Dendritic cell treated with granulocyte-macrophage colony-stimulating factor and Interleukin-4, amounts not matched to agents 40 ng/mL and 50 ng/mL, for 4 days (primary cell): ENCODE results near the gene PIWIL1.

Experiments used
- H3K27ac Mint-ChIP-seq: one replicate; pipeline ENCODE4 v1.8.0; 2022; ENCODE audit warnings: mild to moderate bottlenecking, mixed read lengths
- H3K27me3 Mint-ChIP-seq: one replicate; pipeline ENCODE4 v1.8.0; 2022; ENCODE audit warnings: mild to moderate bottlenecking, mixed read lengths
- H3K36me3 Mint-ChIP-seq: one replicate; pipeline ENCODE4 v1.8.0; 2022; ENCODE audit warnings: low read depth, mixed read lengths
- H3K4me1 Mint-ChIP-seq: one replicate; pipeline ENCODE4 v1.8.0; 2022; ENCODE audit warnings: low read depth, mixed read lengths
- H3K4me3 Mint-ChIP-seq: one replicate; pipeline ENCODE4 v1.8.0; 2022; ENCODE audit warnings: mild to moderate bottlenecking, moderate library complexity, mixed read lengths
- H3K9me3 Mint-ChIP-seq: one replicate; pipeline ENCODE4 v1.8.0; 2022; ENCODE audit warnings: mixed read lengths
- intact Hi-C: fragments of 100-400 bp; cut with micrococcal nuclease; formaldehyde crosslinking; loops from one replicate; pipeline ENCODE4 v1.15.0; 2022

Gene PIWIL1

GRCh38 chr12:130322263-130322662 is 15.4 kb upstream of the PIWIL1 start:
- H3K36me3 Mint-ChIP-seq, result no peaks in the 10 kb centered on the region
- intact Hi-C loops, result no loop called here
- no peak overlapping the region for H3K4me3 Mint-ChIP-seq
- no peaks in the 10 kb centered on the region for H3K4me1 Mint-ChIP-seq
- no peak overlapping the region for H3K27ac Mint-ChIP-seq
- no peaks in the 10 kb centered on the region for H3K9me3 Mint-ChIP-seq
- H3K27me3 Mint-ChIP-seq, result no peaks in the 10 kb centered on the region

GRCh38 chr12:130330685-130331084 is 7.0 kb upstream of the PIWIL1 start:
- H3K9me3 Mint-ChIP-seq, result no peaks in the 10 kb centered on the region
- H3K27me3 Mint-ChIP-seq, result peaks cover 4% of the 10 kb centered on the region
- H3K4me1 Mint-ChIP-seq, result no peaks in the 10 kb centered on the region
- H3K27ac Mint-ChIP-seq, result no peak overlapping the region
- intact Hi-C loops, result no loop called here
- no peak overlapping the region for H3K4me3 Mint-ChIP-seq
- no peaks in the 10 kb centered on the region for H3K36me3 Mint-ChIP-seq

- peaks cover 4% of the 10 kb centered on the region for H3K27me3 Mint-ChIP-seq
- H3K4me1 Mint-ChIP-seq, result no peaks in the 10 kb centered on the region
- H3K27ac Mint-ChIP-seq, result no peak overlapping the region
- no peaks in the 10 kb centered on the region for H3K36me3 Mint-ChIP-seq
- no peak overlapping the region for H3K4me3 Mint-ChIP-seq
- intact Hi-C loops, result no loop called here
- no peaks in the 10 kb centered on the region for H3K9me3 Mint-ChIP-seq
Measured at GRCh38 chr12:130331146-130331545, 6.5 kb upstream of the PIWIL1 start.

- H3K36me3 Mint-ChIP-seq, result no peaks in the 10 kb centered on the region
- peaks cover 2% of the 10 kb centered on the region for H3K27me3 Mint-ChIP-seq
- H3K27ac Mint-ChIP-seq, result no peak overlapping the region
- H3K9me3 Mint-ChIP-seq, result no peaks in the 10 kb centered on the region
- H3K4me3 Mint-ChIP-seq, result no peak overlapping the region
- intact Hi-C loops, result no loop called here
- H3K4me1 Mint-ChIP-seq, result no peaks in the 10 kb centered on the region
Measured at GRCh38 chr12:130333341-130333740, 4.3 kb upstream of the PIWIL1 start.

- peaks cover 6% of the 10 kb centered on the region for H3K27me3 Mint-ChIP-seq
- H3K4me3 Mint-ChIP-seq, result no peak overlapping the region
- no peaks in the 10 kb centered on the region for H3K9me3 Mint-ChIP-seq
- H3K27ac Mint-ChIP-seq, result no peak overlapping the region
- no peaks in the 10 kb centered on the region for H3K36me3 Mint-ChIP-seq
- intact Hi-C loops, result loop anchor here (2.0 kb wide), 1 partner anchor 54 kb away; no protein-coding TSS in a partner anchor
- H3K4me1 Mint-ChIP-seq, result no peaks in the 10 kb centered on the region
Measured at GRCh38 chr12:130334399-130334798, 3.3 kb upstream of the PIWIL1 start.

GRCh38 chr12:130334937-130335336 is 2.8 kb upstream of the PIWIL1 start:
- H3K27me3 Mint-ChIP-seq, result peaks cover 10% of the 10 kb centered on the region
- no peaks in the 10 kb centered on the region for H3K4me1 Mint-ChIP-seq
- H3K36me3 Mint-ChIP-seq, result no peaks in the 10 kb centered on the region
- H3K9me3 Mint-ChIP-seq, result no peaks in the 10 kb centered on the region
- intact Hi-C loops, result loop anchor here (1.0 to 2.0 kb wide), 2 partner anchors 54 to 288 kb away; no protein-coding TSS in a partner anchor
- no peak overlapping the region for H3K27ac Mint-ChIP-seq
- H3K4me3 Mint-ChIP-seq, result no peak overlapping the region

- Mint-ChIP-seq H3K4me3 (no peak overlapping the region), H3K27ac (no peak overlapping the region), H3K4me1 (no peaks in the 10 kb centered on the region), H3K9me3 (no peaks in the 10 kb centered on the region), H3K36me3 (no peaks in the 10 kb centered on the region), H3K27me3 (peaks cover 12% of the 10 kb centered on the region)
- intact Hi-C loops, result loop anchor here (1.0 to 2.0 kb wide), 2 partner anchors 55 to 288 kb away; no protein-coding TSS in a partner anchor
Measured at GRCh38 chr12:130335517-130336392, 1.9 kb upstream of the PIWIL1 start.

- Mint-ChIP-seq H3K36me3 (no peaks in the 10 kb centered on the region), H3K27ac (no peak overlapping the region), H3K4me1 (no peaks in the 10 kb centered on the region), H3K27me3 (peaks cover 18% of the 10 kb centered on the region), H3K4me3 (no peak overlapping the region), H3K9me3 (no peaks in the 10 kb centered on the region)
- intact Hi-C loops, result no loop called here
Measured at GRCh38 chr12:130336723-130337487, 782 bp upstream of the PIWIL1 start.

- H3K4me1 Mint-ChIP-seq, result no peaks in the 10 kb centered on the region
- no peak overlapping the region for H3K4me3 Mint-ChIP-seq
- peaks cover 20% of the 10 kb centered on the region for H3K27me3 Mint-ChIP-seq
- H3K9me3 Mint-ChIP-seq, result no peaks in the 10 kb centered on the region
- intact Hi-C loops, result no loop called here
- H3K36me3 Mint-ChIP-seq, result no peaks in the 10 kb centered on the region
- H3K27ac Mint-ChIP-seq, result no peak overlapping the region
Measured at GRCh38 chr12:130338794-130339601, 1.3 kb downstream of the PIWIL1 start.

GRCh38 chr12:130339951-130340350 is 2.3 kb downstream of the PIWIL1 start:
- no peak overlapping the region for H3K27ac Mint-ChIP-seq
- peaks cover 18% of the 10 kb centered on the region for H3K27me3 Mint-ChIP-seq
- H3K9me3 Mint-ChIP-seq, result no peaks in the 10 kb centered on the region
- intact Hi-C loops, result no loop called here
- H3K4me1 Mint-ChIP-seq, result no peaks in the 10 kb centered on the region
- no peaks in the 10 kb centered on the region for H3K36me3 Mint-ChIP-seq
- H3K4me3 Mint-ChIP-seq, result no peak overlapping the region

- Mint-ChIP-seq H3K27ac (no peak overlapping the region), H3K4me3 (no peak overlapping the region), H3K36me3 (no peaks in the 10 kb centered on the region), H3K4me1 (no peaks in the 10 kb centered on the region), H3K27me3 (peaks cover 18% of the 10 kb centered on the region), H3K9me3 (no peaks in the 10 kb centered on the region)
- intact Hi-C loops, result no loop called here
Measured at GRCh38 chr12:130342442-130342841, 4.8 kb downstream of the PIWIL1 start.

- Mint-ChIP-seq H3K36me3 (no peaks in the 10 kb centered on the region), H3K9me3 (no peaks in the 10 kb centered on the region), H3K4me3 (no peak overlapping the region), H3K4me1 (no peaks in the 10 kb centered on the region), H3K27me3 (peaks cover 18% of the 10 kb centered on the region), H3K27ac (no peak overlapping the region)
- intact Hi-C loops, result no loop called here
Measured at GRCh38 chr12:130342842-130343241, 5.2 kb downstream of the PIWIL1 start.

GRCh38 chr12:130344529-130344928 is 6.8 kb downstream of the PIWIL1 start:
- no peaks in the 10 kb centered on the region for H3K4me1 Mint-ChIP-seq

More at GRCh38 chr12:130344529-130344928, 6.8 kb downstream of the PIWIL1 start:
- Mint-ChIP-seq H3K27ac (no peak overlapping the region), H3K36me3 (no peaks in the 10 kb centered on the region), H3K9me3 (no peaks in the 10 kb centered on the region), H3K4me3 (no peak overlapping the region), H3K27me3 (peaks cover 14% of the 10 kb centered on the region)
- intact Hi-C loops, result no loop called here
